ENCODE data around the gene KCNMB1.

DNA sequence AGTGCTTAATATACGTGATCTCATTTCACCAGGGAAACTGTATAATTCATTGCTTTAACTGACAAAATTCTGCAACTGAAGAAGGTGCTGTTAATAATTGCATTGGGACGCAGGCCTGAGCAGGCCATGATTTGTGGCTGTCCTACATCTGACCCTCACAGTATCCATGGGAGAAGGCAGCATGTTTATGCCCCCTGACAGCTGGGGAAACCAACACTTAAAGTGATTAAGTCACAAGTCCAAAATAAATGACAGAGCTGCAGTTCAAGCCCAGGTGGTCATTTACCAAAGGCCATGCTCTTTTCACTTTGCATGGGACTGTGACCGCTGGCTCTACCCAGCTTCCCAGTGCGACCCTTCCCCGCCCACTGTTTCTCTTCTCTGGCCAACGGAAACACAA lies 30.5 kb upstream of the KCNMB1 start:
- TF ChIP-seq ZNF274 (IDR thresholded peaks at IDR 0.05; ENCODE audit: low read depth, low read length) (no peak), YY1 (IDR thresholded peaks at IDR 0.05; ENCODE audit: insufficient read depth, insufficient read length) (no peak), SUZ12 (IDR thresholded peaks at IDR 0.05; ENCODE audit: extremely low read depth, insufficient read depth, insufficient read length) (no peak)

Measured in NT2/D1 (cell line).